Bone marrow (tissue), 2 donors: ENCODE data around the gene ZNF740.
"Not testable (repeated sequence)": the region's sequence is repeated elsewhere in the genome, so short reads cannot be mapped to it uniquely, and the experiment has no call there.

Source experiments
- DNase-seq, 2 donors: peaks; one replicate each; lab custom pipeline; 2025; lab: John Stamatoyannopoulos, UW

The ZNF740 gene

GRCh38 chr12:53173085-53173715, 7.3 kb upstream of the ZNF740 start:
- no peak for DNase-seq

GRCh38 chr12:53174881-53175491, 5.5 kb upstream of the ZNF740 start:
- DNase-seq, result peak in 1 of 2 donors; percentile 29

GRCh38 chr12:53176750-53177149, 3.8 kb upstream of the ZNF740 start:
- no peak for DNase-seq

DNA sequence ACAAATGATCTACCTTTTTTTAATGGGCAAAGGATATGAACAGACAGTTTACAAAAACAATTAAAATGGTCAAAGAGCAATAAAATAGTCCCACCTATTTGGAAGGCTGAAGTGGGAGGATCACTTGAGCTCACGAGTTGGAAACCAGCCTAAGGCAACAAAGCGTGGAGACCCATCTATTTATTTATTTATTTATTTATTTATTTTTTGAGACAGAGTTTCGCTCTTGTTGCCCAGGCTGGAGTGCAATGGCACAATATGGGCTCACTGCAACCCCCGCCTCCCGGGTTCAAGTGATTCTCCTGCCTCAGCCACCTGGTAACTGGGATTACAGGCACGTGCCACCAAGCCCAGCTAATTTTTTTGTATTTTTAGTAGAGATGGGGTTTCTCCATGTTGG, 3.1 kb upstream of the ZNF740 start:
- not testable (repeated sequence) for DNase-seq

DNA sequence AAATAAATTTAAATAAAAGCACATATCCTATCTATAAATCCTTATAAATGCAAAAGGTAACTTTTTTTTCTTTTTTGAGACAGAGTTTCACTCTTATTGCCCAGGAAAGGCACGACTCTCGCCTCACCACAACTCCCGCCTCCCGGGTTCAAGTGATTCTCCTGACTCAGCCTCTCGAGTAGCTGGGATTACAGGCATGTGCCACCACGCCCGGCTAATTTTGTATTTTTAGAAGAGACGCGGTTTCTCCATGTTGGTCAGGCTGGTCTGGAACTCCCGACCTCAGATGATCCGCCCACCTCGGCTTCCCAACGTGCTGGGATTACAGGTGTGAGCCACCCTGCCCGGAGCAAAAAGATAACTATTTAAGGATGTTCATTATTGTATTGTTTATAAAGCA, 1.7 kb upstream of the ZNF740 start:
- DNase-seq, result not testable (repeated sequence)

DNA sequence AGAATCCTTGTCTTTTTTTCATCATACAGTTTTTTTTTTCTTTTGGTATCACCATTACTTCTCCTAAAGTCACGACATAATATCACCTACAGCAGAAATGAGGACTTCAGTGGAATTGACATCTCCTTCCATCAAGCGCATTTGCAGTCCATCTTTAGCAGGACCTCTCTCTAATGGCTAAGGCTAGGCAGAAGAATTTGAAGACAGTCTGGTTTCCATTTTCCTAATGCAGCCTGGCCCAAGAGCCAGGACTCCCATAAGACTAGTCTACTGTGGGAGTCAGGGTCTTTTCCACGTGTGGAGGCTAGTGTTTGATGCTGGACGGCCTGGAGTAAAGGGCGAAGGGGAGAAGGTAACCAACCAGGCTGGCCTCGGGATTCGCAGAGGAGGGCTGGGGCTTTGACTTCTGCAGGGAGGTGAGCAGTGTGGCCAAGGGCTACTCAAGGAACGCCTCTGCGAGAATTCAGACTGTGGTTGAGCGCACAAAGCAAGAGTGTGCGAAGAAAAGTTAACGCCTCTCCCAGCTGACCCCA, 769 bp upstream of the ZNF740 start:
- no peak for DNase-seq

DNA sequence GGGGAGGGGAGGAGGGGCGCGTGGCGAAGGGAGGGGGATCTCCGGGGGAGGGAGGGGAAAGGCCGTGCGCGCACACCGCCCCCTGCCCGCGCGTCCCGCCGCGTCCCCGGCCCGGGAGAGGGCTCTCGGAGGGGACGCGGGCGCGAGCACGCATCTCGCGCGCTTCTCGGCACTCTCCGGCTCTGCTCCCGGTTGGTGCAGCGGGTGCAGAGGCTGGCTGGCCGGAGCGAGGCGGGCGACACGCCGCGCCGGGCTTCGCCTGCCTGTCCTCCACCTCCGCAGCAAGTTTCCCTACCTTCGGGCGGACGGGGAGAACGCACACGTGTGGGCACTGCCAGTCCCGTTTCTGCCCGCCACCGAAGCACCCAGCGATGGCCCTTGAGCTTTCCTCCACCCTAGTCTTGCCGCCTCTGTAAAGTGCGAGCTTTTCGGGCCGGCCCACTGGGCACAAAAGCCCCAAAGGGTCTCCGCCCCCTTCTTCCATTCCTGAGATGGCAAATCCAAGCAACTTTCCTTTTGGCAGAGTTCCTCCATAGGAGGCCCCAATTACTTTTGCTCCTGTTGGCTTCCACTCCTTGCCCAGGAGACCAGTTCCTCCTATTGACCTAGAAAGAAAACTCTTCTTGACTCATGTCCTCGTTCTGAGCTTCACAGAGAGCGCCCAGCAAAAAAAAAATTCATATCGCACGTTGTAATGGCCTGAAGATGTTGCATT, 566 bp downstream of the ZNF740 start:
- DNase-seq, result peak in 1 of 2 donors; percentile 25

- DNase-seq, result no peak
These were observed 1.4 kb downstream of the ZNF740 start for GRCh38 chr12:53181935-53182334.

DNA sequence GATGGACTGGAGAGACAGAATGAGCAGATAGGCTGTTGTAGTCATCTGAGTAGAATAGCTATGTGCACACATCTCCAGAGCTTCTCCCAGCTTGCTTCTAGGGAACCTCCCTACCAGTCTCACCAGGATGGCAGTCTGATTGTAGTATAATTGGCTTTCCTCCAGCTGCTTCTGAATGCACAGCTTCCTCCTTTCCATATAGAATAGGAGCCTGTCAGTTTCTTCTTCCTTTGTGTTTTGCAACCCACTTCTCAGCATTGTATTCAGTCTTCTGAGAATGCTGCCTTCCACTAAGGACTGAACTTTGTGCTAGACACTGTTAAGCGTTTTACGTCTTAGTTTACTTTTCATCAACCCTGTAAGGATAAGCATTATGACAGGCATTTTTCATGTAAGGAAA, 2.4 kb downstream of the ZNF740 start:
- DNase-seq, result peak in 1 of 2 donors; percentile 40

GRCh38 chr12:53184828-53185227, 4.3 kb downstream of the ZNF740 start:
- DNase-seq, result no peak

GRCh38 chr12:53185582-53186153, 5.1 kb downstream of the ZNF740 start:
- no peak for DNase-seq

- DNase-seq, result no peak
These were observed 6.2 kb downstream of the ZNF740 start for GRCh38 chr12:53186745-53187144.

GRCh38 chr12:53187145-53187899, 6.8 kb downstream of the ZNF740 start:
- no peak for DNase-seq

DNA sequence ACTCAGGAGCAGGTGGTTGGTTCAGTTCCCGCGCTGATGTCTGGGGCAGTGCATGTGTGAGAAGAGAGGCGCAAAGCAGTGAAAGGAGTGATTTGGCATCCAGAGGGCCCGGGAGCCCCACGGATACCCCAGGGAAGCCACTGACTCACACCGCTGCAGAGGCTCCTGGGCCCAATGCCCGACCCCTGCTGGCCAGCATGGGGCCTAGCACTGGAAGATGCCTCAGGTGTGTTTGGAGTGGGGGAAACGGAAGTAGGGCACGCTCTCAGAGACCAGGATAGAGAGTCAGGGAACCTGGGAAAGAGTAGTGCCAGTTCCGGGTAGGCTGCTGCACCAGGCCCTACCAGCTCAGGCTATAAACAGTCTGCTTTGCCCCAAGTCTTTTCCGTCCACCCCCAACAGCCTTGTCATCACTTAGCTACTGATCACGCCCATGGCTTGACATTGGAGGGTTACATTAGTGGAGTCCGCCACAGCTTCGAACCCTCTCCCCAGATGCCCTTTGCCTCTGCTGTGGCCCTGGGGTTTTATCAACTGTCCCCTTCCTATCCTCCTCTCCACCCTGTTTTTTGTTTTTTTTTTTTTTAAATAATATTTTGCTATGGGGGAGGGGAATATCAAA, 9.7 kb downstream of the ZNF740 start:
- DNase-seq, result peak in 1 of 2 donors; percentile 25

- DNase-seq, result no peak
These were observed 10.8 kb downstream of the ZNF740 start for GRCh38 chr12:53191096-53191884.

DNA sequence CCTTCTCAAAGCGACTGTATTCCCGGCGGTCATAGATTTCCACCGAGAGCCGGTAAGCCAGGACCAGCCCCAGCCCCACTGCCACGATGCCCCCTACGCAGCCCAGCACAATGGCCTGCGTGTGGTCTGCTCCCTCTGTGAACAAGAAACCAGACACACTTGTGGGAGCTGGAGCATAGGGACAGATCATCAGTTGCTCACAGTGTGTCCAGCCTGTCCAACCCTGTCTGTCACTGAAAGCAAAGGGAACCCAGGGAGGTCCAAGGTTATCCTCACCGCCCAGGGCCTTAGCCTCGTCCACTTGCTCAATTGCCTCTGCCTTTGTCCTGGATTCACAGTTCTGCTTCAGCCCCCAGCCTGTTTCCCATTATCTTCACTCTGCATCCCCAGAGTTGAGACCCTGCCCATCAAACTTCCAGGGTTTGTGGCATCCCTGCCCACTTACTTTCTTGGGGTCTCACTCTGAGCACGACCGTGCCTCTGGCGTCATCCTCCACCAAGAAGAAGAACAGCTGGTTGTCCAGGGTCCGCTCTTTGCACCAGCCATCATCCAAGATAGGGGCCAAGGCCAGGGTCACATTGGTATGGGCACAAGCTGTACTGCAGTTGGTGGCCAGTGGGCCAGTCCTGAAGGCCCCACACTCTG, 11.5 kb downstream of the ZNF740 start:
- DNase-seq, result no peak

DNA sequence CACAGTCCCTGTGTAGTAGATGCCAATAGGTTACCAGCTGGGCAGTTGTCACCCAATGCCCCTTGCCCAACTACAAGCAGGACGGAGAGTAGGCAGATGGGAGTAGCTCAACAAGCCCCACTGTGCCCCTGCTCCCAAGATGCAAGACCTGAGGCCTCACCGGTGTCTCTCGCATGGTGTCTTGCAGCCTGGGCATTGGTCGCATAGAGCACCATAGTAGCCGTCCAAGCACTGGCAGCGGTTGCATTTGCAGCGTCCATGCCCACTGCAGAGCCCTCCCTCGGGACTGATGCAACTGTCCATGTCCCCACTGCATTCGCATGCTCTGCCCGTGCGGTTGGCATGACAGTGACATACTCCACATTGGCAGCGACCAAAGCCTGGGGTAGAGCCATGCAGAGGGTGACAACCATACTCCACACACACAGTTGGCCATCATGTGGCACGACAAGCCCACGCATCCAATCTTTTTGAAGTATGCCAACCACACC, 12.1 kb downstream of the ZNF740 start:
- no peak for DNase-seq

DNA sequence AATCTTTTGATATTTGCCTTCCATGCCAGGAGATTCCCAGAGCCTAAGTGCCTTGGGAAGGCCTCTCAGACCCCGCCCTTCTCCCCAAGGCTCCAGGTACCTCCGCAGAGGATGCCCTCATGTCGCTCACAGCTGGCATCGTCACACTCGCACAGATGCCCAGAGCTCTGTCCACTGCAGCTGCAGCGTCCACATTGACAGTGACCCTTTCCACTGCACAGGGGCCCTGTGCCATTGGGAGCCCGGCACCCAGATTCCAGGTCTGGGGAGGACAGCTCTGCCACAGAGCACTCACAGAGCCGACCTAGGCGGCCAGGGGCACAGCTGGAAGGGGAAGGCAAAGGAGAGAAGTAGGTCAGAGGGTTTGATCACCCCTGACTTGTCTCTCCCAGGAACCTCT, 12.5 kb downstream of the ZNF740 start:
- DNase-seq, result no peak

GRCh38 chr12:53193985-53194716, 13.6 kb downstream of the ZNF740 start:
- no peak for DNase-seq
